Measurements from ENCODE around the gene UACA.

- TF ChIP-seq CTCF (IDR thresholded peaks at IDR 0.05) (no peak), POLR2A (IDR thresholded peaks at IDR 0.05) (no peak)
These were observed 133.6 kb downstream of the UACA start for GRCh38 chr15:70629735-70630273.

Data from body of pancreas (tissue), 4 donors.